ENCODE measurements around the gene TMEM37.

GRCh38 chr2:119440501-119440870 is 8.8 kb downstream of the TMEM37 start:
- TF ChIP-seq TFDP2 (CRISPR knock-in tag; IDR thresholded peaks at IDR 0.05): no peak
- no peak for TF ChIP-seq MXI1 (IDR thresholded peaks at IDR 0.05; ENCODE audit: borderline replicate concordance, low read depth, low read length)
- TF ChIP-seq CHD4 (IDR thresholded peaks at IDR 0.05; ENCODE audit: borderline replicate concordance, low read length): no peak
- TF ChIP-seq, protein P1, sequence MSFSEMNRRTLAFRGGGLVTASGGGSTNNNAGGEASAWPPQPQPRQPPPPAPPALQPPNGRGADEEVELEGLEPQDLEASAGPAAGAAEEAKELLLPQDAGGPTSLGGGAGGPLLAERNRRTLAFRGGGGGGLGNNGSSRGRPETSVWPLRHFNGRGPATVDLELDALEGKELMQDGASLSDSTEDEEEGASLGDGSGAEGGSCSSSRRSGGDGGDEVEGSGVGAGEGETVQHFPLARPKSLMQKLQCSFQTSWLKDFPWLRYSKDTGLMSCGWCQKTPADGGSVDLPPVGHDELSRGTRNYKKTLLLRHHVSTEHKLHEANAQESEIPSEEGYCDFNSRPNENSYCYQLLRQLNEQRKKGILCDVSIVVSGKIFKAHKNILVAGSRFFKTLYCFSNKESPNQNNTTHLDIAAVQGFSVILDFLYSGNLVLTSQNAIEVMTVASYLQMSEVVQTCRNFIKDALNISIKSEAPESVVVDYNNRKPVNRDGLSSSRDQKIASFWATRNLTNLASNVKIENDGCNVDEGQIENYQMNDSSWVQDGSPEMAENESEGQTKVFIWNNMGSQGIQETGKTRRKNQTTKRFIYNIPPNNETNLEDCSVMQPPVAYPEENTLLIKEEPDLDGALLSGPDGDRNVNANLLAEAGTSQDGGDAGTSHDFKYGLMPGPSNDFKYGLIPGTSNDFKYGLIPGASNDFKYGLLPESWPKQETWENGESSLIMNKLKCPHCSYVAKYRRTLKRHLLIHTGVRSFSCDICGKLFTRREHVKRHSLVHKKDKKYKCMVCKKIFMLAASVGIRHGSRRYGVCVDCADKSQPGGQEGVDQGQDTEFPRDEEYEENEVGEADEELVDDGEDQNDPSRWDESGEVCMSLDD (CRISPR knock-in tag; IDR thresholded peaks at IDR 0.05; ENCODE audit: borderline replicate concordance): no peak
- TF ChIP-seq MLLT10 (CRISPR knock-in tag; IDR thresholded peaks at IDR 0.05): no peak
- no peak for TF ChIP-seq ZNF274 (CRISPR knock-in tag; IDR thresholded peaks at IDR 0.05)
- TF ChIP-seq E2F5 (CRISPR knock-in tag; conservative IDR thresholded peaks at IDR 0.05): no peak
- TF ChIP-seq SOX6 (IDR thresholded peaks at IDR 0.05): no peak
- TF ChIP-seq SOX6 (CRISPR knock-in tag; IDR thresholded peaks at IDR 0.05): no peak
- no peak for TF ChIP-seq JUND (CRISPR knock-in tag; IDR thresholded peaks at IDR 0.05)
- no peak for TF ChIP-seq CTCF (CRISPR knock-in tag; IDR thresholded peaks at IDR 0.05)
- TF ChIP-seq ZNF709 (CRISPR knock-in tag; IDR thresholded peaks at IDR 0.05): no peak
- TF ChIP-seq ZFP1 (CRISPR knock-in tag; IDR thresholded peaks at IDR 0.05): no peak

All from HepG2 (cell line).